GM21576 (cell line): ENCODE results near the gene FBXL3.
A peak's percentile ranks its signal among the peaks of the same experiment; 100 is the strongest.
"Not testable (repeated sequence)": the region's sequence is repeated elsewhere in the genome, so short reads cannot be mapped to it uniquely, and the experiment has no call there.

Experiments
- ATAC-seq: cut with Tn5 transposase; IDR thresholded peaks from one replicate; pipeline ENCODE4 v1.9.1; 2021; ENCODE audit warnings: mild to moderate bottlenecking, moderate library complexity; ENCODE audit not compliant: unreplicated experiment

FBXL3 gene

DNA sequence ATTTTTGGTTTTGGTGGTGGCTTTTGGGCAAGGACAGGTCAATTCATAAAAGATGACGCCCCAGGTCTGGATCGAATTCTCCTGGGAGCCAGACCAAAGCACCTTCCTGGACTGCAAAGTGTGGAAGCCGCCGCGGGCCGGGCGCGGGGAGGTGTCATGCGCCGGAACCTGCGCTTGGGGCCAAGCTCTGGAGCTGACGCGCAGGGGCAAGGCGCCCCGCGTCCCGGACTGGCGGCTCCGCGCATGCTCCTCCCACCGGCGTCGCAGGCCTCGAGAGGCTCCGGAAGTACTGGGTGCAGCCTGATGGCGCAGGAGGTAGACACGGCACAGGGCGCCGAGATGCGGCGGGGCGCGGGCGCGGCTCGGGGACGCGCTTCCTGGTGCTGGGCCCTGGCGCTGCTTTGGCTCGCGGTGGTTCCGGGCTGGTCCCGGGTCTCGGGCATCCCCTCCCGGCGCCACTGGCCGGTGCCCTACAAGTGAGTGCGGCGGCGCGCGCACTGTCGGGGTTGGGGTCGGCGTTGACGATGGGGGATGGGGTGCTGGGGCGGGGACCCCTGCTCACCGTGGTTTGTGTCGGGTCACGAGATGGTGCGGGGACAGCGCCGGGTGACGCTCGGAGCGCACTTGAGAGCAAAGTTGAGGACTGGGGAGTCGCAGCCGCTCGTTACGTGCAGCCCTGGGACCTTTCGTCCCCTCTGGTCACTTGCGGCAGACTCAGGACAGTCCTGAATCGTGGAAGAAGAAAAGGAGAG lies 35.0 kb downstream of the FBXL3 start, which contains the start of gene CLN5:
CLN5 (plus strand) TSS at position 286 of the 752 bp plus-strand sequence; CDS start at position 304, 18 bp downstream.
- ATAC-seq: peak; percentile 95

DNA sequence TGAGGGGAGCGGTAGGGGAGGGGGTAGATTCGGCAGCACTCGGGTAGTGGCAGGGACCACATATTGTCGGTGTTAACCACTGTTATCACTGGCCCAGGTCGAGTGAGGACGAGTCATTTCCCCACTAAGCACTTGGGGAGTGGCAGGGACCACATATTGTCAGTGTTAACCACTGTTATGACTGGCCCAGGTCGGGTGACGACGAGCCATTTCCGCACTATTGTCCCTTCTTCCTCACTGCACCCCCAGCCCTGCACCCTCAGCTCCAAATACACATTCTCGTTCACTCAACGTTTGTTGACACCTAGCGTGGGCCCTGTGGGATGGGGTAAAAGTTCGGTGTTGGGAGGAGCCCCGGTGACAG lies 35.5 kb downstream of the FBXL3 start:
- ATAC-seq: peak; percentile 40

DNA sequence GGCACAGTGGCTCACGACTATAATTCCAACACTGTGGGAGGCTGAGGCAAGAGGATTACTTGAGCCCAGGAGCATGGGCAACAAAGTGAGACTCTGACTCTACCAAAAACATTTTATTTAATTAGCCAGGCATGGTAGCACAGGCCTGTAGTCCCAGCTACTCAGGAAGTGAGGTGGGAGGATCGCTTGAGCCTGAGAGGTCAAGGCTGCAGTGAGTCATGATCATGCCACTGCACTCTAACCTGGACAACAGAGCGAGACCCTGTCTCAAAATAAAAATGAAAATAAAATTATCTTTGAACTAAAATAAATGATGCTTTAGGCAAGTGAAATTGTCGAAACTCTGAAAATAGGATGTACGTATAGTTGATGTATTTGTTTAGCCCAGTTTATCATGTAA lies 43.3 kb downstream of the FBXL3 start:
- no peak for ATAC-seq

DNA sequence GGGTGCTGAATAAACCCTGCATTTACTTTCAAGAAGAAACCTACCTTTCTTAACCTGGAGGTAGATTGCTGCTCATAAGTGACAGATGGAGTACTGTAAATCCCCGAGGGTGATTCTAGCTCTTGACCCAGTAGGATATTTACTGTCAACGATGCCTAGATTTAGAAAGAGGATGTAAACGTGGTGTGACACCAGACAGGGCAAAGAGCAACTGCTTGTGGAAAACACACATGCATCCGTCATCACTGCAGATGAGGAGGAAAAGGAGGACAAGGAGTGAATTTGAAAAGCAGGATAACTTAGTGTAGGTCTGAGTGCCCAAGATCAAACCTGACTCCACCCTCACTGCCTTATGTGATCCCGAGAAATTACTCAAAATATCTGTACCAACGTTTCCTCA lies 44.9 kb downstream of the FBXL3 start:
- ATAC-seq: no peak

DNA sequence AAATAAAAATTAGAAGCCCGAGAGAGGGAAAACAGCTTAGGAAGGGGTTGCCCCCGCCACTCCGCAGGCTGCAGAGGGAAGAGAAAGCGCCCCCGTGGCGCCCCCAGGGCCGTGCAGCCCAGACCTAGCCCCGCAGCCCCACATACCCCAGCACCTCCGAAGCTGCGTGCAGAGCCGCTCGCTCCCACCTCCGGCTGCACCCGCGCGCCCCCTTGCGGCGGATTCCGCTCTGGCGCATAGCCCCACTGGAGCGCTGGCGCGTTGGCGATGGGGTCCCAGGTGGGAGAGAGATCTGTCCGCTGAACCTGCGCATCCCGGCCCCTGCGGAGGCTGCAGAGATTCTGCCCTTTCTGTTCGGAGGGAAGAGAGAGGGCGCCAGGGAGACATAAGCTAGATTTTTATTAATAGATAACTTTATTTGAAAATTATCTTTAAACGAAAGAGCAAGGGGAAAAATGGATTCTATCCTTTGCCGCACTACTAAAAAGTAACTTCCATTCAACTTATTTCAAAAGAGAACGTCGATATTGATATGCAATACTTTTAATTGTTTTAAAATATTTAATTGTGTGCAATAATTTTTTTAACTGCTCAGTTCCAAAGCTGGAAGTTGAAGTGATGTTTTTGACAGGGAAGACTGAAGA lies 46.8 kb downstream of the FBXL3 start:
- peak; percentile 100 for ATAC-seq

DNA sequence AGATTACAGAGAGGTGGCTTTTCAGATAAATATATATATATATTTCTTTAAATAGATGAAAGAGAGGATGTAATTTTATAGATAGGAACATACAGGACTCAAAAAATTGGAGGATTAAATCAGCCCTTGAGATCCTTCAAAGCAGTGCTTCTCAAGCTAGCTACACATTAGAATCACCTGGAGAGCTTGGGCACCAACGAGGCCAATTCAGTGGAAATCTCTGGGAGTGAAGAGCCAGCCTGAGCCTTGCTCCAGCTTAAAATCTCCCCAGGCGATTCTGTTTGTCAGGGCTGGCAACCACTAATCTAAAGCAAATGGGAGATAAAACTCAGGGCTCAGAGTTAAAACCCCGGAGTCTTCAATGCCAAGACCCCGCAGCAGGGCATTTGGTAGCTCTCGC lies 50.0 kb downstream of the FBXL3 start:
- ATAC-seq: no peak

DNA sequence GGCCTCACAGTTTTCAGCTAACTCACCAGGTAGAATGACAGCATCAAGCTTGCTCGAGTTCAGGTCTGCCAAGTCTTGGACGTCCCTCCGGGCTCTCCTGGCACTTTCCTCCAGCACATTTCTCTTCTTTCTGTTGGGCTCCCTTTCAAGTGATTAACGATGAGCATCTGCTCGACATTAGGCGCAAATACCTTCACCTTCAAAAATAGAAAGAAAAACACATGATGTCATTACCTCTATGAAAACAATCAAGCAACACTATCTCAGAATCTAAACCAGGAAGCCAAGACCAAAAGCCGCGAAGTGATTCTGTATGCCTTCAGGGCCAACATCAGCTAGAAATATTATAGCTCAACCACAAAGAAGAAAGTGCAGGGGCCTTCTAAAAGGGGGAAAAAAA lies 50.5 kb downstream of the FBXL3 start:
- ATAC-seq: no peak

DNA sequence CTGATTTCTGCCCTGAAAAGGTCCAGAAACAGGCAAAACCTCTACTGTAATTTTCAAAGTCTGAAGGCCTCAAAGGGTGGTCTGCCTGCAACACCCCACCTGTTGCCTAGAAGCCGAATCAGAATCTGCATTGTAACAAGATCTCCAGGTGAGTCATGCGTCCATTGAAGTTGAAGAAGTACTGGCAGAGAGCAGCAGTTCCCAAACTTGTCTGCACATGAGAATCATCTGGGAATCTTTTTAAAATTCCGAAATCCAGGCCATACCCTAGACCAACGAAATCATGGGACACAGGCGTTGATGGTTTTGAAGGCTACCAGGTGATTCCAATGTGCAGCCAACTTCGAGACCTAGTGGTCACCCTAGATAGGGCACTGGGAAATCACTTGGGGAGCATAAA lies 51.1 kb downstream of the FBXL3 start:
- ATAC-seq: no peak

DNA sequence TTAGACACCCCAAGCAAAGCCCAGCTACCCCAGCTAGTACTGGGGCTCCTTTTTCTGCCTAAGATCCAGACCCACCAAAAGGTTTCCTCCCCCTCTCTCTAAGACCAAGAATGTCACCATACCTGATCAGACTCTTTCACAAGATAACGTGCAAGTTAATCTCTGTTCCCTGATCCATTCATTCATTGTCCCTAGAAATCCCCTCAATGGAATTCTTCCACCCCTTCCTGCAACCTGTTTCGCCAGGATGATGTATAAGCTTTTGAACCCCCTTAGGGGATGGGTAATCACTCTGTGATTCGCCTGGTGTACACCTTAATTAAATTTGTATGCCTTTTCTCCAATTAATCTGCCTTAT lies 52.4 kb downstream of the FBXL3 start:
- ATAC-seq: no peak

DNA sequence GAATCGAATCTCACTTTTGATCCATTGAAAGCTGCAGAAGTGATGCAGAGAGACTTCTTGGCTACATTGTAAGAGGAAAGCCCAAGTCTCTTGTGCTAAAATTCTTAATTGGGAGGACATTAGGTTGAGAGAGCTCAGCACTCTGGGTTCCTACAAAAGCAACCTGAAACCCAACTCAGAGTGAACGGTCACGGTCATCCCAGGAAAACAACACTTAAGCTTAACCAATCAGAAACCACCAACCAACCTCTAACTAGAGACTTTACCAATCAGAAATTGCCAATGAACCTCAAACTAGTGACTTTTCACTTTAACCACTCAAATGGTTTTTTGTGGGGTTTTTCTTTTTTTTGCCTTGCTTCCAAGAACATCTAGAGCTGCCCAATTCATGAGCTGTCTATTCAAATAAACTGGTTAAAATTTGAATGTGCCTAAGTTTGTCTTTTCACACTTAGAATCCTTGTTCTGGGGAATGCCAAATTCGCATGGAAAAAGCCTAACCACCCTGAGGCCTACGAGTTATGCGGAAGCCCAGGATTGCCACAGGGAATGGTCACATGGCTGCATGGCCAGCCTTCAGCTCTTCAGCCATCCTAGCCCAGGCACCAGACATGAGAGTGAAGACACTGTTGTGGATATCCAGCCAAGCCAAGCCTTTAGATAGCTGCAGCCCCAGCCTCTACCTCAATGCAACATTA lies 52.9 kb downstream of the FBXL3 start:
- no peak for ATAC-seq

DNA sequence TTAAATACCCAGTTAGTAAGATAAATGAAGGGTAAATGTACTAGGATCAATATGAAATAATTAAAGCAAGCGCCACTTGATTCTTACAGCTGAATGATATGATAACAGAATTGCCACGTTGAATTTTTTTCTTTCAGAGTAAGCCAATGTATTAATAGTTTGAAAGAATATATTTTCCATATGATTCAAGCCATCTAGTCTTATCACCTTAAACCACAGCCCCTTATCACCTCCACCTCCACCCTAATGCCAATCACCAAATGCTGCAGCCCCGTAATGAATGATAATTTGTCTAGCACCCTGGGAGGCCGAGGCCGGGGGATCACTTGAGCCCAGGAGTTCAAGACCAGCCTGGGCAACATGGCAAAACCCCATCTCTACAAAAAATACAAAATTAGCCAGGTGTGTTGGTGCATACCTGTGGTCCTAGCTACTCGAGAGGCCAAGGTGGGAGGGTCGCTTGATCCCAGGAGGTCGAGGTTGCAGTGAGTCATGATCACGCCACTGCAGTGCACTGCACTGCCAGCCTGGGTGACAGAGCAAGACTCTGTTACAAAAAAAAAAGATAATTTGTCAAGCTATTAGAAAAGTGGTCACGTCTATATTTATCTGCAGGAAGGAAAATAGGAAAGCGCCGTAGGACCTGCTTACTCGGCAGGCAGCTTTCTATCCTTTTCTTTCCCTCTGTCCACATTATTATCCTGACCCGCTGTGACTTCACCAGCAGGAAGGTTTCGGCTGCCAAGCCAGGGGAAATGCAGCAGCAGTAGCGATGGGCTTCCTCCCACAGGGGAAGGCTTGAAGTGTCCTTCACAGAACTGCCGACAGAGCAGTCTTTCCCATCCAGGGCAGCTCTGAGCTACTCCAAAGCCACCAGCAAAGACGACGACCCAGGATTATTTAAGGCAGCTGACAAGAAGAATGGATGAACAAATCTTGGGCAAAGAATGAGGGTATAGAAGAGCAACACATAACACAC lies 54.8 kb downstream of the FBXL3 start:
- ATAC-seq: no peak

DNA sequence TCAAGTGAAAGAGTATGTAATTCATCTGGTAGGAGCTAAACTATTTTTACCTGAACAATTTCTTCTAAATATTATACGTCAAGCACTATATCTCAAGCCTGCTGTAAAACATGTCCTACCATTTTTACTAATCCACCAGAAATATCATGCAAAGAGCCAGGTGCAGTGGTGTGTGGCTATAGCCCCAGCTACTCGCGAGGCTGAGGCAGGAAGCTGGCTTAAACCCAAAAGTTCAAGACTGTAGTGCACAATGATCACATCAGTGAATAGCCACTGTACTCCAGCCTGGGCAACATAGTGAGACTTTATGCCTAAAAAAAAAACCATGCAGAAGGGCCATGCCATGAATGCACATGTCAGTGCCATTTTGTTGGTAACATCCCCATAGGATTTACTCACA lies 55.7 kb downstream of the FBXL3 start:
- peak; percentile 72 for ATAC-seq

DNA sequence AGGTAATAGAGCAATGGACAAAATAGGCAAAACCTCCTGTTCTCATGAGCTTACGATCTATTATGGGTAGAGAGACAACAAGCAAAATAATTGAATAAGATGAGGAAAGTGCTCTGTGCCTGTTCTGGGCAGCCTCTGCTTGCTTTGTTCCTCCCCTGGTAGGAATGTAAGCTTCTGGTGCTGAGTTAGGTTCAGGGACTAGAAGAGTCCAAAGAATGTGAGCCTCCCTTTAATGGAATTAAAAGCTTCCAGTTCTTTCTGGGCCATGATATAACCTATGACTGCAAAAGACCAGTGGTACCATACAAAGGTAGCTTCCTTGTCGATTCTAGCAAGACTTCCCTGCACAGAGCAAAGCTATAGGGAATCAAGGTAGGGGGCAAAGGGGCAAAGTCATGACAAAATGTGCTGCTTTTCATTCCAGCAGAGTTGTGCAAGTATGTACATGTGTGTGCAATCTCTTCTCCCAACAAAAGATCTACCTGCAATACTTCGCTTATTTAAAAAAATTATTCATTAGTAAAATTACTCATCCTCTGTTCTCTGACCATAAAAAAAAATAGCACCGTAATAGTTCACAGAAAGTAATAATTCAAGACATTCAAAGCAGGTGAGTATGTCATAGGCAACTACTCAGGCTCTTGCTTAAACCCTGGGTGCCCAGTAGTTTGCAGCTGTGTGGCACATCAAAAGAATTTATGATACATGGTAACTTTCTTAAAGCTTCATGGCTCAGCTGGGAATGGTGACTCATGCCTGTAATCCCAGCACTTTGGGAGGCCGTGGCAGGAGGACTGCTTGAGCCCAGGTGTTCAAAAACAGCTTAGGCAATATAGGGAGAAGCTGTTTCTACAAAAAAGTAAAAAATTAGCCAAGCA lies 57.2 kb downstream of the FBXL3 start:
- no peak for ATAC-seq

DNA sequence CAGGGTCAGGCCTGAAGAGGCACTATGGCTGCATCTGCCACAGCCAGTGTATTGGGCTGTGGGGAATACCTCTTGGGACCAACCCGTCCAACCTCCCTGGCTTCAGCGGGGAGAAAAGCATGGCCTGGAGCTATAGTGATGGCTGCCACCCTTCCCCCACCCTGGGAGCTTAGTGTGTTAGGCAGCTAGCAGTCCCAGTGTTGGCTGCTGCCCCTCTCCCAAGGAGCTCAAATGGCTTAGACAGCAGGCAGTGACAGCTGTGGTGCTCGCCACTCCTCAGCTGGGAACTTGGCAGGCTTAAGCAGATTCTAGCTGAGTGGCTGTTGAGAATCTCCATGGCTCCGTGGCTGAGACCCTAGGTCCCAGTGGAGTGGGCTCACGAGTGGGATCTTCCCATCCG lies 58.9 kb downstream of the FBXL3 start:
- ATAC-seq: no peak

DNA sequence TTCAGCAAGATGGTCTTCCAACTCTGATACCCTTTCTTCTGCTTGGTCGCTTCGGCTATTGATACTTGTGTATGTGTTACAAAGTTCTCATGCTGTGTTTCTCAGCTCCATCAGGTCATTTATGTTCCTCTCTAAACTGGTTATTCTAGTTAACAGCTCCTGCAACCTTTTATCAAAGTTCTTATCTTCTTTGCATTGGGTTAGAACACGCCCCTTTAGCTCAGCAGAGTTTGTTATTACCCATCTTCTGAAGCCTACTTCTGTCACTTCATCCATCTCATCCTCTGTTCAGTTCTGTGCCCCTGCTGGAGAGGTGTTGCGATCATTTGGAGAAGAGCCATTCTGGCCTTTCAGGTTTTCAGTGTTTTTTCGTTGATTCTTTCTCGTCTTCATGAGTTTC lies 59.9 kb downstream of the FBXL3 start:
- no peak for ATAC-seq

DNA sequence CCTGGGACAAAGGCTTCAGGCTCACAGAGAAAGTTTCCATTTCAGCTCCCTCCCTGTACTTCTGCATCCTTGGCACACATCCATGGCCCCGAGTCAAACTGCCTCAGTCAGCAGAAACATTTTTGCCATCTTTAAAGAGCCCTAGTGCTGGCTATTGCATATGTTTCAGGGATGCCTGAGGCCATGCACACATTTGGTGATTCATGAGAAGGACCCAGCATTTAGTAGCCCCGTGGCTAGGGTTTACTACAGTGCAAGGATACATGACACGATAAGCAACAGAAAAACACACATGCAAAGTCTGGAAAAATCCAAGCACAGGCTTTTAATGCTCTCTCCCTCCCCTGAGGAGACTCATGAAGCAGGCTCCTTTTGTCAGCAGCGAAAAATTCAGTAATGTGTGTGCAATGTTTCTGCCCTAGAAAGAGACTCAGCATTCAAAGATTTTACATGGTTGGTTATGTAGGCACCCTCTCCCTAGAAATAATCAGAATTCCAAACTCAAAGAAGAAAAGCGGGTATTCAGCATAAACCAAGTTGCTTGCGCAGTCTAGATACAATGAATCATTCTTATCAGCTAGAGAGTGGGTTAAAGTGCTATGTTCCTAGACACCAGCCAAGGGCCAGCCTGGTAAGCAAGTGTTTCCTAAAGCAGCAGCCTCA lies 61.1 kb downstream of the FBXL3 start:
- no peak for ATAC-seq

DNA sequence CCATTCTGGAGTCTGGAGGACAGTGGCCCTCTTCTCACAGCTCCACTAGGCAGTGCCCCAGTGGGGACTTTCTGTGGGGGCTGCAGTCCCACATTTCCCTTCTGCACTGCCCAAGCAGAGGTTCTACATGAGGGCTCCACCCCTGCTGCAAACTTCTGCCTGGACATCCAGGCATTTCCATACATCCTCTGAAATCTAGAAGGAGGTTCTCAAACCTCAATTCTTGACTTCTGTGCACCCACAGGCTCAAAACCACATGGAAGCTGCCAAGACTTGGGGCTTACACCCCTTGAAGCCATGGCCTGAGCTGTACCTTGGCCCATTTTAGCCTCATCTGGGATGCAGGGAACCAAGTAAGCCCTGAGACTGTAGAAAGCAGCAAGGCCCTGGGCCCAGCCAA lies 67.2 kb downstream of the FBXL3 start:
- ATAC-seq: not testable (repeated sequence)

DNA sequence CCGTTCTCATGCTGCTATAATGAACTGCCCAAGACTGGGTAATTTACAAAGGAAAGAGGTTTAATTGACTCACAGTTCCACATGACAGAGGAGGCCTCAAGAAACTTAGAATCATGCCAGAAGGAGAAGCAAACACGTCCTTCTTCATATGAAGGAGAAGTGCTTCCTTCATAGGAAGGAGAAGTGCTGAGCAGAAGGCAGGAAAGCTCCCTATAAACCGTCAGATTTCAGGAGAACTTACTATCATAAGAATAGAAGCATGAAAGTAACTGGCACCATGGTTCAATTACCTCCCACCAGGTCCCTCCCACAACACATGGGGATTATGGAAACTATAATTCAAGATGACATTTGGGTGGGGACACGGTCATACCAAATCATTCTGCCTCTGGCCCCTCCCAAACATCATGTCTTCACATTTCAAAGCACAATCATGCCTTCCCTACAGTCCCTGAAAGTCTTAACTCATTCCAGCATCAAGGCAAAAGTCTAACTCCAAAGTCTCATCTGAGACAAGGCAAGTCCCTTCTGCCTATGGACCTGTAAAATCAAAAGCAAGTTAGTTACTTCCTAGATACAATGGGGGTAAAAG lies 68.0 kb downstream of the FBXL3 start:
- no peak for ATAC-seq

DNA sequence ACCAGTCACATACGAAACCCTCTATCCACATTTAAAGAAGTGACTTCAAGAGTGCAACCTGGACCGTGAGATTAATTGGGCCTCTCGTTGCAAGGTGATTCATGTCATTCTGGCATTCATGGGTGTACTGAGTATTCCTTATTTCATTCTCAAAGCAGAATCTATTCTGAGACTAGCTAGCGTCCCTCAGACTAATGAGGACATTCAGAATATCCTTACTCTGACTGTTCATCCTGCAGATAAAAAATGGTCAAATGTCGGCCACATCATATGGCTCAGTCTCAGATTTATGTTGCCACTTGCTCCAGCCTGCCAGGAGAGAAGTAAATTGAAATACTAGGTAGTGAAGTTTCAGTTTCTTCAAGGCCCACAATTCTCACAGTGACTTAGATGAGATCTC lies 71.3 kb downstream of the FBXL3 start:
- no peak for ATAC-seq
